GM12891 (cell line): Measurements from ENCODE around the gene FILIP1L.

Experiments used
- PAX5 ChIP-seq: IDR thresholded peaks from 2 replicates; pipeline ENCODE4 v1.6.1; 2011; ENCODE audit warnings: low read length, moderate library complexity, mild to moderate bottlenecking; ENCODE audit not compliant: insufficient read depth, severe bottlenecking
- POLR2A ChIP-seq: IDR thresholded peaks from 2 replicates; pipeline ENCODE4 v1.6.1; 2011; ENCODE audit warnings: low read depth, low read length, control low read depth
- POLR2AphosphoS5 ChIP-seq: IDR thresholded peaks from 2 replicates; pipeline ENCODE4 v1.6.1; 2011; ENCODE audit warnings: low read depth, low read length, control low read depth
- POU2F2 ChIP-seq: IDR thresholded peaks from 2 replicates; pipeline ENCODE4 v1.6.1; 2011; ENCODE audit warnings: low read depth, mild to moderate bottlenecking, control low read depth, low read length, moderate library complexity
- TAF1 ChIP-seq: IDR thresholded peaks from 2 replicates; pipeline ENCODE4 v1.6.1; 2011; ENCODE audit warnings: low read depth, low read length, control low read depth

GRCh38 chr3:100045696-100046095 lies 68.6 kb downstream of the FILIP1L start:
- TF ChIP-seq POLR2A (no peak), POLR2AphosphoS5 (no peak), TAF1 (no peak), POU2F2 (no peak), PAX5 (no peak)
